ENCODE measurements around the gene DDX6. TPM values are rescaled to one million over a fixed set of nuclear protein-coding genes. Genes with fewer than 3 reads are reported as not detected.

DDX6 gene
- polyA plus RNA-seq, 1 donor from 2014 or later = 76.1 TPM

DNA sequence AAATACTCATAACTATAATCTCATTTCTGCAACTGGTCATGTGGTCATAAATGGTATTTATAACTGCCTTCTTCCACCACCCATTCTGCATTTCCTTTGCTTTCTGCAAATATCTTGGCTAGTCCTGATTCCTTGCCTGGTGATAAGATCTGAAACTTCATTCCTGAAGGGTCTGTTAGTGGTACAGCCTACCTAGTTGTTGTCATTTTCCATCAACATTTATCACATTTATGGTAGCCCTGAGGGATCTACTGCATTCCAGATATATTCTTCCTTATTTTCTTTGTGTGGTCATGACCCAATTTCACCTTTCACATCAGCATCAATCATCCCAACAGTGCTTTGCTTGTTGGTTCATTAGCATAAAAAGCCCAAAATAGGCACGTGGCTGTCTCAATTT, 50.1 kb downstream of the DDX6 start:
- H3K4me2 ChIP-seq (ENCODE audit: low read length) = no peak overlapping the region

DNA sequence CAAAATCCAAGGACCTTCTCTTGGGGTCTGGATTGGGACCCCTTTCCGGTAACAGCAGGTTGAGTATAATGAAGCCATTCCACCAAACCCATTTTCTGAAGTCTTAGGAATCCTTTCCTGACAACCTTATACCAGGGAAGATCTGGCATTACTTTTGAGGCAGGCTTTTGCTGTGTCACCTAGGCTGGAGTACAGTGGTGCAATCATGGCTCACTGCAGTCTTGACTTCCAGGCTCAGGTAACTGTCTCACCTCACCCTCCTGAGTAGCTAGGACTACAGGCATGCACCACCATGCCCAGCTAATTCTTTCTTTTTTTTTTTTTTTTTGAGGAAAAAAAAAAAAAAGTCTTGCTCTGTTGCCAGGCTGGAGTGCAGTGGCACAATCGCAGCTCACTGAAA, 55.8 kb downstream of the DDX6 start:
- no peak overlapping the region for H3K4me2 ChIP-seq (ENCODE audit: low read length)
- no peaks in the 10 kb centered on the region for H3K27me3 ChIP-seq (ENCODE audit: insufficient read depth, low read depth, low read length)
- H3K79me2 ChIP-seq (replicated peaks; ENCODE audit: insufficient read depth, low read length) = no peaks in the 10 kb centered on the region
- no peak overlapping the region for H2AFZ ChIP-seq (ENCODE audit: low read depth, low read length)
- no peaks in the 10 kb centered on the region for H4K20me1 ChIP-seq (ENCODE audit: insufficient read depth)
- H3K9ac ChIP-seq (ENCODE audit: low read length) = no peak overlapping the region
- no peaks in the 10 kb centered on the region for H3K36me3 ChIP-seq (ENCODE audit: insufficient read depth, low read length)
- no peaks in the 10 kb centered on the region for H3K9me3 ChIP-seq (ENCODE audit: low read length)
- no peaks in the 10 kb centered on the region for H3F3A ChIP-seq (ENCODE audit: insufficient read depth, low read length, poor library complexity, severe bottlenecking)
- H3K9me2 ChIP-seq (ENCODE audit: insufficient read depth, low read length) = no peaks in the 10 kb centered on the region
- H3K27ac ChIP-seq (ENCODE audit: low read length) = no peak overlapping the region
- H3K4me3 ChIP-seq (ENCODE audit: low read length) = no peak overlapping the region
- TF ChIP-seq POLR2AphosphoS5 (IDR thresholded peaks at IDR 0.05) (no peak), EP300 (conservative IDR thresholded peaks at IDR 0.05; ENCODE audit: poor library complexity, severe bottlenecking) (no peak), RAD21 (conservative IDR thresholded peaks at IDR 0.05) (no peak), EZH2 (IDR thresholded peaks at IDR 0.05; ENCODE audit: borderline replicate concordance, insufficient read depth, low read length, poor library complexity, severe bottlenecking) (no peak), CTCF (IDR thresholded peaks at IDR 0.05; ENCODE audit: poor library complexity, severe bottlenecking) (no peak), TAF1 (IDR thresholded peaks at IDR 0.05; ENCODE audit: low read depth) (no peak), MXI1 (conservative IDR thresholded peaks at IDR 0.05; ENCODE audit: poor library complexity, severe bottlenecking) (no peak), SMC3 (conservative IDR thresholded peaks at IDR 0.05; ENCODE audit: poor library complexity) (no peak)

More for the DNA sequence above, 50.1 kb downstream of the DDX6 start:
- H3K36me3 ChIP-seq (ENCODE audit: insufficient read depth, low read length) = no peaks in the 10 kb centered on the region
- H3K79me2 ChIP-seq (replicated peaks; ENCODE audit: insufficient read depth, low read length) = no peaks in the 10 kb centered on the region
- no peak overlapping the region for H2AFZ ChIP-seq (ENCODE audit: low read depth, low read length)
- no peaks in the 10 kb centered on the region for H3K27me3 ChIP-seq (ENCODE audit: insufficient read depth, low read depth, low read length)
- no peak overlapping the region for H3K27ac ChIP-seq (ENCODE audit: low read length)
- no peak overlapping the region for H3K9ac ChIP-seq (ENCODE audit: low read length)
- H3F3A ChIP-seq (ENCODE audit: insufficient read depth, low read length, poor library complexity, severe bottlenecking) = no peaks in the 10 kb centered on the region
- no peaks in the 10 kb centered on the region for H4K20me1 ChIP-seq (ENCODE audit: insufficient read depth)
- no peak overlapping the region for H3K4me3 ChIP-seq (ENCODE audit: low read length)
- no peaks in the 10 kb centered on the region for H3K9me2 ChIP-seq (ENCODE audit: insufficient read depth, low read length)
- TF ChIP-seq EP300 (conservative IDR thresholded peaks at IDR 0.05; ENCODE audit: poor library complexity, severe bottlenecking) (no peak), EZH2 (IDR thresholded peaks at IDR 0.05; ENCODE audit: borderline replicate concordance, insufficient read depth, low read length, poor library complexity, severe bottlenecking) (no peak), MXI1 (conservative IDR thresholded peaks at IDR 0.05; ENCODE audit: poor library complexity, severe bottlenecking) (no peak), CTCF (IDR thresholded peaks at IDR 0.05; ENCODE audit: poor library complexity, severe bottlenecking) (no peak), SMC3 (conservative IDR thresholded peaks at IDR 0.05; ENCODE audit: poor library complexity) (no peak), TAF1 (IDR thresholded peaks at IDR 0.05; ENCODE audit: low read depth) (no peak), RAD21 (conservative IDR thresholded peaks at IDR 0.05) (no peak), REST (IDR thresholded peaks at IDR 0.05; ENCODE audit: borderline replicate concordance) (no peak), POLR2AphosphoS5 (IDR thresholded peaks at IDR 0.05) (no peak)
- no peaks in the 10 kb centered on the region for H3K9me3 ChIP-seq (ENCODE audit: low read length)

Data from neural cell (in vitro differentiated cells).